ENCODE results near the gene JADE1. TPM values are rescaled to one million over a fixed set of nuclear protein-coding genes. Genes with fewer than 3 reads are reported as not detected.
A peak's percentile ranks its signal among the peaks of the same experiment; 100 is the strongest.

JADE1 gene
- total and polyA plus RNA-seq, 2 of the 4 experiments (the other 2 are of a cell fraction), result 13.8 to 32.6 TPM

- peak; percentile 96 for TF ChIP-seq MAFK (IDR thresholded peaks at IDR 0.05; ENCODE audit: low read depth, low read length)
- no peak for TF ChIP-seq RCOR1 (IDR thresholded peaks at IDR 0.05; ENCODE audit: insufficient replicate concordance, low read length)
- H3K9me1 ChIP-seq (ENCODE audit: insufficient read depth, low read length), result peaks cover 15% of the 10 kb centered on the region
- no peak overlapping the region for H4K91ac ChIP-seq (ENCODE audit: insufficient read depth, low read depth, low read length)
- H3K36me3 ChIP-seq (ENCODE audit: control insufficient read depth, insufficient read depth, low read length), result peaks cover 33% of the 10 kb centered on the region
- no peak overlapping the region for H3K56ac ChIP-seq (ENCODE audit: extremely low read depth, insufficient read depth, low read length)
- intact Hi-C loops (cut with micrococcal nuclease) (no loop called here), in situ Hi-C loops (cut with MboI; ENCODE audit: low sequenced_read_pairs) (no loop called here), dilution Hi-C loops (cut with HindIII; ENCODE audit: low sequenced_read_pairs, unreplicated experiment) (no loop called here)
- H2BK120ac ChIP-seq (ENCODE audit: low read depth, low read length), result no peak overlapping the region
- no peak overlapping the region for H3K4me2 ChIP-seq (ENCODE audit: low read depth, low read length)
- no peak overlapping the region for H3K4ac ChIP-seq (ENCODE audit: low read depth, low read length)
- H2BK15ac ChIP-seq (ENCODE audit: low read depth, low read length), result no peak overlapping the region
- no peak overlapping the region for H3K4me3 ChIP-seq (ENCODE audit: insufficient read depth, low read depth, low read length)
- no peak overlapping the region for H4K8ac ChIP-seq (ENCODE audit: low read depth in 2 of 2, low read length in 2 of 2)
- no peak overlapping the region for H3K23ac ChIP-seq (ENCODE audit: low read depth, low read length)
- peaks cover 9% of the 10 kb centered on the region; the same call in 1 of the 2 replicates for H3K4me1 ChIP-seq (ENCODE audit: control insufficient read depth, insufficient read depth, low read length)
- H3K9ac ChIP-seq (ENCODE audit: low read depth, low read length), result no peak overlapping the region
- 94% methylated on average over 2 of the region's 2 CpGs; no CpG with 5 or more reads in 1 of the 2 experiments for WGBS, 2 experiments (ENCODE audit: extremely low coverage in 2 of 2, insufficient read length in 1 of 2)
- no peak overlapping the region for H4K5ac ChIP-seq (ENCODE audit: low read depth, low read length)
- DNase-seq (no peak), ATAC-seq (ENCODE audit: low read depth) (no peak)
- no peaks in the 10 kb centered on the region for H3K9me3 ChIP-seq (ENCODE audit: control insufficient read depth, insufficient read depth, low read length)
- H3K27me3 ChIP-seq (ENCODE audit: control insufficient read depth, insufficient read depth, low read length), result no peaks in the 10 kb centered on the region
- H3K27ac ChIP-seq (ENCODE audit: insufficient read depth, low read length), result no peak overlapping the region
- H3K14ac ChIP-seq (replicated peaks; ENCODE audit: low read depth, low read length), result no peak overlapping the region
- H2AK9ac ChIP-seq (replicated peaks; ENCODE audit: low read depth, low read length, poor library complexity), result no peak overlapping the region
- CTCF ChIA-PET, result interaction anchor here (0.6 kb wide), 1 partner anchor 40 kb away, joined by 4 read pairs; no protein-coding TSS in a partner anchor
- no peak overlapping the region for H2BK20ac ChIP-seq (ENCODE audit: low read depth, low read length)
- H4K20me1 ChIP-seq (ENCODE audit: insufficient read depth, low read length), result peaks cover 13% of the 10 kb centered on the region; the same call in 1 of the 2 replicates
- H2BK5ac ChIP-seq (ENCODE audit: low read depth, low read length, poor library complexity, severe bottlenecking), result no peak overlapping the region
- H2AFZ ChIP-seq (replicated peaks; ENCODE audit: low read length, poor library complexity), result no peak overlapping the region
- H3K18ac ChIP-seq (ENCODE audit: low read depth, low read length), result no peak overlapping the region
- no TSS peak for BruUV-seq (replicated peaks)
- POLR2A ChIA-PET (ENCODE audit: unreplicated experiment), result no interaction called here
- H2AK5ac ChIP-seq (ENCODE audit: low read depth, low read length), result no peak overlapping the region
- peaks cover 75 to 89% of the 10 kb centered on the region in 2 experiments for H3K79me1 ChIP-seq (ENCODE audit: low read depth in 1 of 2, low read length in 2 of 2)
These were observed 31.9 kb downstream of the JADE1 start for GRCh38 chr4:128841402-128841801.
